Activated B cell treated with CpG ODN at 0.5 μM for 24 hours (primary cell): ENCODE data around the gene RDH16. TPM values are rescaled to one million over a fixed set of nuclear protein-coding genes. Genes with fewer than 3 reads are reported as not detected.
"Not testable (repeated sequence)": the region's sequence is repeated elsewhere in the genome, so short reads cannot be mapped to it uniquely, and the experiment has no call there.

Experiments used
- ATAC-seq: fragments of 200-7000 bp; cut with Tn5 transposase; one replicate; pipeline ENCODE4 v1.10.0; 2021; ENCODE audit warnings: low read depth, mild to moderate bottlenecking, moderate library complexity
- CTCF ChIA-PET: fragments of 350-600 bp; sonication (Branson Sonifier 250); formaldehyde crosslinking; loops from one replicate; lab custom pipeline; 2021; ENCODE audit warnings: antibody characterized with exemption; lab: Charles Lee
- POLR2A ChIA-PET: fragments of 350-600 bp; sonication (Branson Sonifier 250); formaldehyde crosslinking; loops from one replicate; lab custom pipeline; 2021; ENCODE audit warnings: antibody characterized with exemption; lab: Charles Lee
- DNase-seq: peaks from one replicate; pipeline ENCODE4 v3.0.0; 2022
- H3K27ac Mint-ChIP-seq: one replicate; pipeline ENCODE4 v1.8.0; 2020; ENCODE audit warnings: mixed read lengths
- H3K27me3 Mint-ChIP-seq: one replicate; pipeline ENCODE4 v1.8.0; 2021; ENCODE audit warnings: mixed read lengths
- H3K36me3 Mint-ChIP-seq: one replicate; pipeline ENCODE4 v1.8.0; 2021; ENCODE audit warnings: low read depth, mixed read lengths
- H3K4me1 Mint-ChIP-seq: one replicate; pipeline ENCODE4 v1.8.0; 2021; ENCODE audit warnings: mixed read lengths
- H3K4me3 Mint-ChIP-seq: one replicate; pipeline ENCODE4 v1.8.0; 2020; ENCODE audit warnings: mild to moderate bottlenecking, mixed read lengths
- H3K9me3 Mint-ChIP-seq: one replicate; pipeline ENCODE4 v1.8.0; 2020; ENCODE audit warnings: mixed read lengths
- CTCF ChIP-seq: fragments of 200-600 bp; IDR thresholded peaks from one replicate; pipeline ENCODE4 v1.8.0; 2022; ENCODE audit warnings: antibody characterized with exemption, mild to moderate bottlenecking
- intact Hi-C: fragments of 100-400 bp; cut with micrococcal nuclease; formaldehyde crosslinking; loops from one replicate; pipeline ENCODE4 v1.15.1; 2024
- total RNA-seq: library from RNA; stranded (reverse); gene quantifications from 2 replicates; pipeline ENCODE4 v1.2.3, GENCODE V29; 2022

RDH16 gene
- total RNA-seq, 1 donor from 2014 or later, result 0.47 TPM

GRCh38 chr12:56916296-56916995, 41.0 kb downstream of the RDH16 start:
- ATAC-seq (no peak), DNase-seq (no peak)
- TF ChIP-seq CTCF, result no peak
- ChIA-PET CTCF (no interaction called here), POLR2A (no interaction called here)
- no peaks in the 10 kb centered on the region for H3K4me1 Mint-ChIP-seq
- no peak overlapping the region for H3K4me3 Mint-ChIP-seq
- H3K27me3 Mint-ChIP-seq, result peaks cover 17% of the 10 kb centered on the region
- no peaks in the 10 kb centered on the region for H3K36me3 Mint-ChIP-seq
- peaks cover 14% of the 10 kb centered on the region for H3K9me3 Mint-ChIP-seq
- no peak overlapping the region for H3K27ac Mint-ChIP-seq
- intact Hi-C loops, result no loop called here

GRCh38 chr12:56914724-56915123, 42.7 kb downstream of the RDH16 start:
- Mint-ChIP-seq H3K4me1 (no peaks in the 10 kb centered on the region), H3K36me3 (peaks cover 2% of the 10 kb centered on the region), H3K27ac (no peak overlapping the region), H3K27me3 (peaks cover 18% of the 10 kb centered on the region), H3K4me3 (no peak overlapping the region), H3K9me3 (peaks cover 13% of the 10 kb centered on the region)
- ChIA-PET POLR2A (no interaction called here), CTCF (no interaction called here)
- intact Hi-C loops, result no loop called here
- no peak for TF ChIP-seq CTCF
- DNase-seq (no peak), ATAC-seq (no peak)

GRCh38 chr12:56914256-56914655, 43.2 kb downstream of the RDH16 start:
- intact Hi-C loops, result no loop called here
- POLR2A ChIA-PET, result no interaction called here
- no peak for ATAC-seq
- Mint-ChIP-seq H3K4me1 (no peaks in the 10 kb centered on the region), H3K27me3 (peaks cover 18% of the 10 kb centered on the region), H3K9me3 (peaks cover 17% of the 10 kb centered on the region), H3K27ac (no peak overlapping the region), H3K36me3 (peaks cover 2% of the 10 kb centered on the region), H3K4me3 (no peak overlapping the region)
- TF ChIP-seq CTCF, result no peak
- DNase-seq, result no peak
- CTCF ChIA-PET, result no interaction called here

- H3K27me3 Mint-ChIP-seq, result peaks cover 22% of the 10 kb centered on the region
- H3K4me1 Mint-ChIP-seq, POLR2A ChIA-PET, intact Hi-C loops, H3K4me3 Mint-ChIP-seq, CTCF ChIA-PET, H3K36me3 Mint-ChIP-seq, DNase-seq, ATAC-seq, H3K27ac Mint-ChIP-seq: not testable (repeated sequence)
- peaks cover 21% of the 10 kb centered on the region for H3K9me3 Mint-ChIP-seq
These were observed 48.0 kb downstream of the RDH16 start for GRCh38 chr12:56909403-56909802.

- intact Hi-C loops, result no loop called here
- H3K27me3 Mint-ChIP-seq, result peaks cover 24% of the 10 kb centered on the region
- H3K36me3 Mint-ChIP-seq, result peaks cover 2% of the 10 kb centered on the region
- no peak for ATAC-seq
- ChIA-PET POLR2A (no interaction called here), CTCF (no interaction called here)
- no peak for DNase-seq
- no peak overlapping the region for H3K4me3 Mint-ChIP-seq
- no peaks in the 10 kb centered on the region for H3K4me1 Mint-ChIP-seq
- no peak for TF ChIP-seq CTCF
- H3K9me3 Mint-ChIP-seq, result peaks cover 26% of the 10 kb centered on the region
- H3K27ac Mint-ChIP-seq, result no peak overlapping the region
These were observed 49.3 kb downstream of the RDH16 start for GRCh38 chr12:56908136-56908535.

GRCh38 chr12:56905852-56906251, 51.6 kb downstream of the RDH16 start:
- ATAC-seq (no peak), DNase-seq (no peak)
- no peak overlapping the region for H3K27ac Mint-ChIP-seq
- no peak overlapping the region for H3K4me3 Mint-ChIP-seq
- peaks cover 12% of the 10 kb centered on the region for H3K27me3 Mint-ChIP-seq
- no peak for TF ChIP-seq CTCF
- no peaks in the 10 kb centered on the region for H3K4me1 Mint-ChIP-seq
- intact Hi-C loops, result no loop called here
- CTCF ChIA-PET, result no interaction called here
- peaks cover 2% of the 10 kb centered on the region for H3K36me3 Mint-ChIP-seq
- H3K9me3 Mint-ChIP-seq, result peaks cover 31% of the 10 kb centered on the region
- POLR2A ChIA-PET, result no interaction called here
